GM23338 (cell line): ENCODE measurements around the gene SRRD. TPM values are rescaled to one million over a fixed set of nuclear protein-coding genes. Genes with fewer than 3 reads are reported as not detected.
A peak's percentile ranks its signal among the peaks of the same experiment; 100 is the strongest.

Source experiments
- ATAC-seq: fragments of 200-7000 bp; cut with Tn5 transposase; 3 replicates; pipeline ENCODE4 v1.9.1; 2020
- DNase-seq: peaks from one replicate; pipeline ENCODE4 v3.0.0-alpha.2; 2015; ENCODE audit warnings: low spot score
- H2AFZ ChIP-seq: fragments of 200-600 bp; sonication (generic); 2 replicates; pipeline ENCODE4 v1.8.0; 2016; ENCODE audit warnings: antibody characterized with exemption, mild to moderate bottlenecking, moderate library complexity
- H3F3A ChIP-seq: fragments of 200-600 bp; sonication (generic); replicated peaks from 2 replicates; pipeline ENCODE4 v1.8.0; 2017; ENCODE audit warnings: antibody characterized with exemption, mixed run types, low read depth
- H3K27ac ChIP-seq: fragments of 200-600 bp; sonication (generic); 2 replicates; pipeline ENCODE4 v1.6.1; 2016; ENCODE audit warnings: low read depth
- H3K27me3 ChIP-seq: fragments of 200-600 bp; sonication (generic); 2 replicates; pipeline ENCODE4 v1.8.0; 2016; ENCODE audit warnings: mild to moderate bottlenecking, mixed run types, moderate library complexity; ENCODE audit not compliant: insufficient read depth
- H3K36me3 ChIP-seq: fragments of 200-600 bp; sonication (generic); 2 replicates; pipeline ENCODE4 v1.8.0; 2016; ENCODE audit warnings: mild to moderate bottlenecking; ENCODE audit not compliant: insufficient read depth
- H3K4me1 ChIP-seq: fragments of 200-600 bp; sonication (generic); 2 replicates; pipeline ENCODE4 v1.8.0; 2016; ENCODE audit warnings: mild to moderate bottlenecking, moderate library complexity; ENCODE audit not compliant: insufficient read depth
- H3K4me2 ChIP-seq: fragments of 200-600 bp; sonication (generic); 2 replicates; pipeline ENCODE4 v1.7.1; 2017; ENCODE audit warnings: mixed run types
- H3K4me3 ChIP-seq: fragments of 200-600 bp; sonication (generic); 2 replicates; pipeline ENCODE4 v1.6.1; 2016; ENCODE audit warnings: mixed run types
- H3K79me2 ChIP-seq: fragments of 200-600 bp; sonication (generic); replicated peaks from 2 replicates; pipeline ENCODE4 v1.8.0; 2017; ENCODE audit warnings: mild to moderate bottlenecking; ENCODE audit not compliant: insufficient read depth
- H3K9me2 ChIP-seq: fragments of 200-600 bp; sonication (generic); 2 replicates; pipeline ENCODE4 v1.8.0; 2017; ENCODE audit not compliant: insufficient read depth
- H4K20me1 ChIP-seq: fragments of 200-600 bp; sonication (generic); replicated peaks from 2 replicates; pipeline ENCODE4 v1.8.0; 2017; ENCODE audit warnings: mild to moderate bottlenecking; ENCODE audit not compliant: insufficient read depth
- H3K27ac Mint-ChIP-seq: 2 replicates; pipeline ENCODE4 v1.8.0; 2020; ENCODE audit warnings: inconsistent platforms, mild to moderate bottlenecking, moderate library complexity, mixed read lengths
- H3K27me3 Mint-ChIP-seq: 3 replicates; pipeline ENCODE4 v1.8.0; 2022; ENCODE audit warnings: low read depth, mild to moderate bottlenecking, moderate library complexity, mixed read lengths, inconsistent platforms; ENCODE audit not compliant: insufficient read depth, poor library complexity
- H3K36me3 Mint-ChIP-seq: 3 replicates; pipeline ENCODE4 v1.8.0; 2021; ENCODE audit warnings: low read depth, mild to moderate bottlenecking, inconsistent platforms, moderate library complexity, mixed read lengths
- H3K4me1 Mint-ChIP-seq: 3 replicates; pipeline ENCODE4 v1.8.0; 2020; ENCODE audit warnings: mild to moderate bottlenecking, inconsistent platforms, mixed read lengths
- H3K4me3 Mint-ChIP-seq: 3 replicates; pipeline ENCODE4 v1.8.0; 2021; ENCODE audit warnings: moderate library complexity, mild to moderate bottlenecking, inconsistent platforms, mixed read lengths
- H3K9me3 Mint-ChIP-seq: 3 replicates; pipeline ENCODE4 v1.8.0; 2020; ENCODE audit warnings: moderate library complexity, mild to moderate bottlenecking, inconsistent platforms, mixed read lengths
- CREB1 ChIP-seq: fragments of 250-450 bp; sonication (Bioruptor Pico); IDR thresholded peaks from 2 replicates; pipeline ENCODE4 v1.5.0; 2020; ENCODE audit warnings: low read depth, mild to moderate bottlenecking, moderate library complexity
- ETS1 ChIP-seq: IDR thresholded peaks from 2 replicates; pipeline ENCODE4 v1.6.1; 2016; ENCODE audit warnings: antibody characterized with exemption
- EZH2 ChIP-seq: fragments of 200-600 bp; sonication (generic); IDR thresholded peaks from one replicate; pipeline ENCODE4 v1.8.0; 2017; ENCODE audit warnings: antibody characterized with exemption, mild to moderate bottlenecking, low read depth; ENCODE audit not compliant: unreplicated experiment
- EZH2phosphoT487 ChIP-seq: fragments of 200-600 bp; sonication (generic); IDR thresholded peaks from one replicate; pipeline ENCODE4 v1.8.1; 2018; ENCODE audit warnings: antibody characterized with exemption; ENCODE audit not compliant: unreplicated experiment
- JUNB ChIP-seq: IDR thresholded peaks from one replicate; pipeline ENCODE4 v1.6.1; 2016; ENCODE audit warnings: antibody characterized with exemption; ENCODE audit not compliant: unreplicated experiment
- NANOG ChIP-seq: IDR thresholded peaks from 2 replicates; pipeline ENCODE4 v1.6.1; 2016; ENCODE audit warnings: antibody characterized with exemption, borderline replicate concordance
- REST ChIP-seq: IDR thresholded peaks from one replicate; pipeline ENCODE4 v1.6.1; 2018; ENCODE audit warnings: antibody characterized with exemption; ENCODE audit not compliant: unreplicated experiment
- STAT1 ChIP-seq: IDR thresholded peaks from one replicate; pipeline ENCODE4 v1.6.1; 2016; ENCODE audit warnings: antibody characterized with exemption; ENCODE audit not compliant: unreplicated experiment
- ZNF114 ChIP-seq: fragments of 250-450 bp; sonication (Bioruptor Pico); IDR thresholded peaks from 2 replicates; pipeline ENCODE4 v1.5.0; 2020; ENCODE audit warnings: mild to moderate bottlenecking, moderate library complexity
- ZNF331 ChIP-seq: fragments of 250-450 bp; sonication (Bioruptor Pico); IDR thresholded peaks from 2 replicates; pipeline ENCODE4 v1.5.0; 2020; ENCODE audit warnings: low read depth, mild to moderate bottlenecking, moderate library complexity
- polyA plus RNA-seq: library from polyadenylated mRNA; unstranded; fragments of >200 nt; fragmentation: Nextera tagmentation; extraction: Ambion mirVana; gene quantifications from 2 replicates; pipeline ENCODE4 v1.2.1, GENCODE V29; 2016
- total RNA-seq: library from RNA; depleted of rRNA; stranded (reverse); fragments of >200 nt; shearing (Covaris generic); gene quantifications from 2 replicates; pipeline ENCODE4 v1.2.3, GENCODE V29; 2014

The SRRD gene
- total and polyA plus RNA-seq, 2 experiments from 2014 or later: 17.8 to 23.2 TPM

- TF ChIP-seq EZH2phosphoT487 (no peak), STAT1 (no peak), CREB1 (CRISPR knock-in tag) (peak; percentile 100)
Observed at GRCh38 chr22:26483439-26484359, at the start of gene SRRD, which contains the start of gene HPS4 (continued).

- peaks cover 3% of the 10 kb centered on the region; the same call in 1 of the 2 replicates for H3K4me1 ChIP-seq
- H3K27ac ChIP-seq: no peak overlapping the region
- H3K27me3 ChIP-seq: peaks cover 3% of the 10 kb centered on the region; the same call in 1 of the 2 replicates
- H3K79me2 ChIP-seq: peaks cover 14% of the 10 kb centered on the region
- H2AFZ ChIP-seq: no peak overlapping the region
- TF ChIP-seq EZH2 (no peak), JUNB (no peak), NANOG (no peak), ETS1 (no peak), EZH2phosphoT487 (no peak), STAT1 (no peak), ZNF114 (CRISPR knock-in tag) (no peak)
- H3K9me2 ChIP-seq: no peaks in the 10 kb centered on the region
- DNase-seq (no peak), ATAC-seq (no peak)
- Mint-ChIP-seq H3K27ac (no peak overlapping the region), H3K36me3 (peaks cover 8% of the 10 kb centered on the region; the same call in 2 of the 3 replicates), H3K4me1 (peaks cover 8% of the 10 kb centered on the region), H3K4me3 (no peak overlapping the region; the same call in 2 of the 3 replicates), H3K27me3 (peaks cover 9% of the 10 kb centered on the region), H3K9me3 (no peaks in the 10 kb centered on the region)
- H3K4me2 ChIP-seq: no peak overlapping the region
- peaks cover 4% of the 10 kb centered on the region for H4K20me1 ChIP-seq
- H3K4me3 ChIP-seq: no peak overlapping the region
- H3F3A ChIP-seq: 0 out of 2 replicates have a peak, but pooled peaks cover 3% of the 10 kb centered on the region
- no peaks in the 10 kb centered on the region for H3K36me3 ChIP-seq
Observed at GRCh38 chr22:26435327-26436093, 48.2 kb upstream of the SRRD start.

GRCh38 chr22:26436903-26437515 is 46.7 kb upstream of the SRRD start:
- Mint-ChIP-seq H3K4me3 (no peak overlapping the region), H3K36me3 (peaks cover 8% of the 10 kb centered on the region; the same call in 2 of the 3 replicates), H3K27ac (no peak overlapping the region), H3K27me3 (peaks cover 8% of the 10 kb centered on the region), H3K9me3 (no peaks in the 10 kb centered on the region), H3K4me1 (peaks cover 3% of the 10 kb centered on the region)
- ATAC-seq: no peak
- Histone ChIP-seq H3K4me2 (no peak overlapping the region), H3K4me3 (no peak overlapping the region), H4K20me1 (peaks cover 4% of the 10 kb centered on the region), H3K4me1 (0 out of 2 replicates have a peak, but pooled peaks cover under 1% of the 10 kb centered on the region), H2AFZ (no peak overlapping the region), H3K9me2 (no peaks in the 10 kb centered on the region), H3K79me2 (peaks cover 14% of the 10 kb centered on the region; the same call in 1 of the 2 replicates), H3K36me3 (no peaks in the 10 kb centered on the region), H3K27me3 (no peaks in the 10 kb centered on the region), H3K27ac (no peak overlapping the region), H3F3A (no peaks in the 10 kb centered on the region)
- DNase-seq: no peak
- no peak for TF ChIP-seq REST
- no peak for TF ChIP-seq STAT1
- TF ChIP-seq EZH2: no peak
- no peak for TF ChIP-seq EZH2phosphoT487
- TF ChIP-seq NANOG: no peak
- TF ChIP-seq CREB1 (CRISPR knock-in tag): no peak
- TF ChIP-seq ZNF114 (CRISPR knock-in tag): no peak
- no peak for TF ChIP-seq ZNF331 (CRISPR knock-in tag)
